ENCODE data around the gene PPP3CA.

- TF ChIP-seq EZH2 (IDR thresholded peaks at IDR 0.05): no peak
- no peak for TF ChIP-seq POLR2AphosphoS5 (IDR thresholded peaks at IDR 0.05; ENCODE audit: borderline replicate concordance, low read depth, low read length)
- TF ChIP-seq FOXP2 (optimal IDR thresholded peaks at IDR 0.05; ENCODE audit: control extremely low read depth, extremely low read length, insufficient read depth): no peak
Measured at GRCh38 chr4:101198682-101199339, 148.5 kb downstream of the PPP3CA start.

All from SK-N-MC (cell line).